K562 (cell line): Measurements from ENCODE around the gene PLEKHA7. TPM values are rescaled to one million over a fixed set of nuclear protein-coding genes. Genes with fewer than 3 reads are reported as not detected.

Source experiments
- ATF6 ChIP-seq: sonication (generic); formaldehyde crosslinking; IDR thresholded peaks from 2 replicates; pipeline ENCODE4 v1.4.0; 2020; ENCODE audit warnings: mild to moderate bottlenecking, missing genetic modification reagents
- E2F3 ChIP-seq: fragments of 250-450 bp; sonication (Bioruptor Pico); IDR thresholded peaks from 2 replicates; pipeline ENCODE4 v1.4.0; 2020; ENCODE audit warnings: mild to moderate bottlenecking
- ELK1 ChIP-seq: sonication (generic); formaldehyde crosslinking; IDR thresholded peaks from 2 replicates; pipeline ENCODE4 v1.8.1; 2022; ENCODE audit warnings: missing genetic modification reagents
- MEIS2 ChIP-seq: fragments of 450-650 bp; IDR thresholded peaks from 2 replicates; pipeline ENCODE4 v1.6.1; 2014; ENCODE audit warnings: mild to moderate bottlenecking; ENCODE audit not compliant: partially characterized antibody
- PHF8 ChIP-seq: fragments of 200-600 bp; sonication (generic); IDR thresholded peaks from 2 replicates; pipeline ENCODE4 v1.6.1; 2012; ENCODE audit warnings: mixed run types, mild to moderate bottlenecking, inconsistent platforms, low read length, moderate library complexity, borderline replicate concordance
- TAF9B ChIP-seq: fragments of 450-650 bp; IDR thresholded peaks from 2 replicates; pipeline ENCODE4 v1.6.1; 2018; ENCODE audit warnings: mild to moderate bottlenecking; ENCODE audit not compliant: partially characterized antibody
- THAP12 ChIP-seq: fragments of 250-450 bp; sonication (Bioruptor Pico); IDR thresholded peaks from 2 replicates; pipeline ENCODE4 v1.9.0; 2021; ENCODE audit warnings: mild to moderate bottlenecking, inconsistent platforms
- TRIM25 ChIP-seq: fragments of 450-650 bp; IDR thresholded peaks from 2 replicates; pipeline ENCODE4 v1.7.0; 2016; ENCODE audit warnings: borderline replicate concordance
- ZNF174 ChIP-seq: fragments of 250-450 bp; sonication (Bioruptor Pico); IDR thresholded peaks from 2 replicates; pipeline ENCODE4 v1.4.0; 2020; ENCODE audit warnings: mild to moderate bottlenecking
- ZNF407 ChIP-seq: fragments of 450-650 bp; IDR thresholded peaks from 2 replicates; pipeline ENCODE4 v1.6.1; 2016; ENCODE audit warnings: low read depth
- polyA plus RNA-seq, 8 experiments: library from polyadenylated mRNA; depleted of rRNA in 4 of 8; stranded (reverse) in 5 of 8; unstranded in 3 of 8; fragments of >200 nt; fragmentation: Nextera tagmentation in 2 of 8; fragmentation: Illumina TruSeq in 1 of 8; extraction: Ambion mirVana in 2 of 8; extraction: Trizol in 1 of 8; gene quantifications; 2 replicates each; pipeline versions ENCODE4 v1.2.1 to v1.2.3, GENCODE V29; 2011 to 2014; ENCODE audit warnings: inconsistent platforms in 1 of 8, missing spikeins in 1 of 8
- total RNA-seq, 7 experiments: library from RNA; depleted of rRNA in 6 of 7; stranded (reverse); fragments of >200 nt in 6 of 7; fragmentation: Illumina TruSeq in 2 of 7; extraction: Trizol in 2 of 7; gene quantifications; 2 replicates each; pipeline versions ENCODE4 v1.2.1 to v1.2.3, GENCODE V29; 2011 to 2021; ENCODE audit warnings: low replicate concordance in 1 of 7

PLEKHA7 gene
- total and polyA plus RNA-seq, 9 of the 15 experiments (the other 6 are each of a cell fraction or from before 2014, with no cell fraction given) = 0.06 to 0.77 (median 0.20) TPM; not detected in 1

- no peak for TF ChIP-seq ZNF407
- no peak for TF ChIP-seq MEIS2
- TF ChIP-seq PHF8 = peak; percentile 43; the same call in 1 of the 2 replicates
- no peak for TF ChIP-seq E2F3 (CRISPR knock-in tag)
- no peak for TF ChIP-seq ZNF174 (CRISPR knock-in tag)
- TF ChIP-seq TRIM25 = no peak
- no peak for TF ChIP-seq TAF9B
- no peak for TF ChIP-seq THAP12
- TF ChIP-seq ATF6 (CRISPR knock-in tag) = 0 out of 2 replicates have a peak, but pooled peaks have one; percentile 21
- no peak for TF ChIP-seq ELK1 (CRISPR knock-in tag)
Measured at GRCh38 chr11:16738947-16739815, 275.0 kb downstream of the PLEKHA7 start (continued).
